Measurements from ENCODE around the gene IRAK3. TPM values are rescaled to one million over a fixed set of nuclear protein-coding genes. Genes with fewer than 3 reads are reported as not detected.

Gene IRAK3
- total RNA-seq, 1 donor from 2014 or later, result 19.2 TPM

Other genes starting within 250 kb of the IRAK3 start
- 3.4 and 16.7 TPM in 2 replicates for gene LLPH, start 58.5 kb upstream of the IRAK3 start, total RNA-seq
- gene TMBIM4, start 19.2 kb upstream of the IRAK3 start, total RNA-seq, result 78.9 and 142 TPM in 2 replicates
- gene HELB, start 113.3 kb downstream of the IRAK3 start, total RNA-seq, result 4.1 and 4.4 TPM in 2 replicates